Activated gamma-delta T cell treated with Interleukin-2 at 50 U/mL for 16 hours (primary cell): ENCODE data around the gene GALNT6.
"Not testable (repeated sequence)": the region's sequence is repeated elsewhere in the genome, so short reads cannot be mapped to it uniquely, and the experiment has no call there.

ENCODE experiments used
- DNase-seq: peaks from one replicate; pipeline ENCODE4 v3.0.0-alpha.2; 2020

The GALNT6 gene

DNA sequence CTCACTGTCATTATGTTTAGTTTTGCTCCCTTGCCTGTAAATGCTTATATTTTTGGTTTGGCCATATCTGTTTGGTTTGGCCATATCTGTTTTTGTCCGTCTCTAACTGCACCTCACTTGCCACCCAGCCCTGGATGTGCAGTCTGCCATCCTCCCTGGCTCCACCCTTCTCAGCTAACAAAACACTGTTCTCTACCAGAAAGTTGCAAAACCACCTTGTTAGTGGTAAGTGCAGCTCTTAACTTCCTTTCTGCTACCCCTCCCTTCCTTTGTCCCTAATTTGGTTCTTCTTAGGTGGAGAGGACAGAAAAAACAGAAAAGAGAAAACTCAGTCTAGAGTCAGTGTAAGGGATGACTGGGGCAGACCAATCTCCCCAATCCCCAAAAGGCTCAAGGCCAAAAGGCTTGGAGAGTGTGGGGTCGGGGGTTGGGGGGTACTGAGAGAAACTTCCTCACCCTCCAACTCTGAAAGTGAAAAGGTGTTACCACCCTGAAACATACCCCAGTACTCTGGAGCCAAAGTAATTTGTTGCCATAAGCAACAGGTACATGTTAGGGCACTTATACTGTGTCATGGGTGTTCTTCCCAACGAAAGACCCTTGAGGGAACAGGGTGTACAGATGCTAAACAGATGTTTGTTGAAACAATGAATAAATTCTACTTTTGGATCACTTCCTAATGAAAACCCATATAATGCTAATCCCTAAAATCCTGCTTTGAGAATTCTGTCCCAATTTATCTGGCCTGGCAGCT is 72.2 kb downstream of the GALNT6 start:
- peak; percentile 61 for DNase-seq

DNA sequence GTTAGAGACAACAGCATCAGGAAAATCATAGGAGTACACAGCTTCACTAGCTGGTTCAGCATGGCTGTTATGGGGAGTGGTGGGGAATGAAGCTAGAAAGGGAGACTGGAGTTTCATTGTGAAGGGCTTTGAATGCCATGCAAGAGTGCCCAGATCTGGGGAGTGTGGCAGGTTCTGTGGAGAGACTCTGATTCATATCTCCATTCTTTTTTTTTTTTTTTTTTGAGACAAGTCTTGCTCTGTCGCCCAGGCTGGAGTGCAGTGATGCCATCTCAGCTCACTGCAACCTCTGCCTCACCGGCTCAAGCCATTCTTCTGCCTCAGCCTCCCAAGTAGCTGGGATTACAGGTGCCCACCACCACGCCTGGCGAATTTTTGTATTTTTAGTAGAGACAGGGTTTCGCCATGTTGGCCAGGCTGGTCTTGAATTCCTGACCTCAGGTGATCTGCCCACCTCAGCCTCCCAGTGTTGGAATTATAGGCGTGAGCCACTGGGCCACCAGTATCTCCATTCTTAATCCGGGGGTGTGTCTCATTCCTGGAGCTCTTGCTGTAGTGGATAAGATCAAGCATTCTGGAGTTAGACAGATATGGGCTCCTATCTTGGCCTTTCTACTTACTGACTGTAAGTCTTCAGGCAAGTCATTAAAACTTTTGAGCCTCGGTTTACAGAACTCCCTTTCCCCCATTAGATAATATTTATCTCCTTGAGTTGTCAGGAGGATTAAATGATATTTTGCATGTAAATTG is 73.0 kb downstream of the GALNT6 start:
- not testable (repeated sequence) for DNase-seq

DNA sequence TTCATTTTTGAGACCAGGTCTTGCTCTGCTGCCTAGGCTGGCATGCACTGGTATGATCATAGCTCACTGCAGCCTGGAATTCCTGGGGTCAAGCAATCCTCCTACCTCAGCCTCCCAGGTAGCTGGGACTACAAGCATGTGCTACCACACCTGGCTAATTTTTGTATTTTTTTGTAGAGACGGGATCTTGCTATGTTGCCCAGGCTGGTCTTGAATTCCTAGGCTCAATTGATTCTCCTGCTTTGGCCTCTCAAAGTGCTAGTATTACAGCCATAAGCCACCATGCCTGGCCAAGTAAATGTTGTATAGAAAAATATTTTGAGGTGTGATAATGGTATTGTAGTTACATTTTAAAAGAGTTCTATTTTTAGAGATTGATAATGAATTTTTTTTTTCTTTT is 79.8 kb downstream of the GALNT6 start:
- DNase-seq: no peak

DNA sequence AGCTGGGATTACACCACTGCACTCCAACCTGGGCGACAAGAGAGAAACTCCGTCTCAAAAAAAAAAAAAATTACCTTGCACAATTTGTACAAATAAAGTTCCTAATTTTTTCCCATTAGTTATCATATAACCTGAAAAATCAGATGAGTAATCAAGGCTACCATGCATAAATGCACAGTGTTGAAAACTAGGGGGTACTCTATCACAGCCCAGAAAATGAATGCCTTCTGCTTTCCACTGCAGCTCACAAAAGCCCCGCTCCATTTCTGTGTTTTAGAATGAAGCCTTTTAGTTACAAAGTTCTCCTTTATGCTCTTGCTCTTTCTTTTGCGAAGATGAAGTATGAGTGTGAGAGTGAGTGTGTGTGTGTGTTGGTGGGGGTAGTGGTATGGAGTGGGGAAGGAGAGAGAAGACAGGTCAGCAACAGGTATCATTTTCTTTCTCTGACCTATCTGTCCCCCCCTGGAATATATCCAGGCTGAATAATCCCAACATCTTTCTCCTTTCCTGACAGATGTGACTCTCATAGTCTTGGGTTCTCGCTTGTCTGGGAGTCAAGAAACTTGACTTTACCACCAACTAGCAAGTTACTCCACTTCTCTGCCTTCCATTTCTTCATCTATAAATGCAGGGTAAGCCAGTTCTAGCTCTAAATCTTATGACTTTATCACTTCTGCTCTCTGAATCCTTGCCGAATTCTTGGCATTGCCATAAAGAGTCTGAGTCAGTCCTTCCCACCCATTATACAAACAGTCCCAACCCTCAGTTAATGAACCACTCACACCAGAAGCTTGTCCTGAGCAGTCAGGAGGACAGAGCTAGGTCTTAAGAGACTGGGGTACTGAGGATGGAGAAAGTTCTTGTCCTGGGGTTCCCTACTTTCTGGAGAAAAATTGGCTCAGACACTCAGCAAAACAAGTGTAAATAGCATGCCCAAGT is 83.3 kb downstream of the GALNT6 start:
- no peak for DNase-seq

DNA sequence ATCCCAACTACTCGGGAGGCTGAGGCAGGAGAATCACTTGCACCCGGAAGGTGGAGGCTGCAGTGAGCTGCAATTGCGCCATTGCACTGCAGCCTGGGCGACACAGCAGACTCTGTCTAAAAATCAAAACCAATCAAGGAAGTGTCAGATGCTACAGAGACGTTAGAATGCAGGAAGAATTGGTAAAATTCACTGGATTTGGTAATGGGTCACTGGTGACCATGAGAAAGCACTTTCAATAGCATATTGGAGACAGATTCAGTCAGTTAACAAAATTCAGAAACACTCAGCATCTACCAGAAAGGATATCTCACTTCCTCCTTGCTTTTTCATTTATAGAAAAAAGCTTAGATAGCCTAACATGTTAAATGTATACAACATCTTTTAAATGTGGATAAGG is 84.7 kb downstream of the GALNT6 start:
- DNase-seq: no peak
